ENCODE data around the gene GLP2R. TPM values are rescaled to one million over a fixed set of nuclear protein-coding genes. Genes with fewer than 3 reads are reported as not detected.

Gene GLP2R
- total and polyA plus RNA-seq, 2 of the 8 experiments (the other 6 are each of a cell fraction or from before 2014, with no cell fraction given) = not detected

GRCh38 chr17:9792181-9792840 lies 33.4 kb upstream of the GLP2R start (continued):
- TF ChIP-seq, protein P1, sequence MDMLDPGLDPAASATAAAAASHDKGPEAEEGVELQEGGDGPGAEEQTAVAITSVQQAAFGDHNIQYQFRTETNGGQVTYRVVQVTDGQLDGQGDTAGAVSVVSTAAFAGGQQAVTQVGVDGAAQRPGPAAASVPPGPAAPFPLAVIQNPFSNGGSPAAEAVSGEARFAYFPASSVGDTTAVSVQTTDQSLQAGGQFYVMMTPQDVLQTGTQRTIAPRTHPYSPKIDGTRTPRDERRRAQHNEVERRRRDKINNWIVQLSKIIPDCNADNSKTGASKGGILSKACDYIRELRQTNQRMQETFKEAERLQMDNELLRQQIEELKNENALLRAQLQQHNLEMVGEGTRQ (IDR thresholded peaks at IDR 0.05; ENCODE audit: low read length) = no peak
- TF ChIP-seq HDAC2 (IDR thresholded peaks at IDR 0.05; ENCODE audit: borderline replicate concordance in 1 of 2, low read depth in 2 of 2, low read length in 2 of 2) (no peak), BRCA1 (IDR thresholded peaks at IDR 0.05; ENCODE audit: low read depth, low read length) (no peak), CHD1 (IDR thresholded peaks at IDR 0.05; ENCODE audit: low read depth, low read length) (no peak), POU5F1 (IDR thresholded peaks at IDR 0.05; ENCODE audit: low read depth, low read length) (no peak)

Measured in H1 (cell line).